GM23248 (cell line): ENCODE data around the gene DUSP10.

Experiments
- EZH2 ChIP-seq: fragments of 200-600 bp; sonication (generic); IDR thresholded peaks from 2 replicates; pipeline ENCODE4 v1.6.1; 2018; ENCODE audit warnings: antibody characterized with exemption, mild to moderate bottlenecking; ENCODE audit not compliant: insufficient read depth, poor library complexity, severe bottlenecking
- EZH2phosphoT487 ChIP-seq: fragments of 200-600 bp; sonication (generic); IDR thresholded peaks from 2 replicates; pipeline ENCODE4 v1.6.1; 2018; ENCODE audit warnings: antibody characterized with exemption, moderate library complexity, mild to moderate bottlenecking, low read depth; ENCODE audit not compliant: insufficient read depth

GRCh38 chr1:221699577-221699976 is 42.3 kb downstream of the DUSP10 start:
- TF ChIP-seq EZH2: no peak
- no peak for TF ChIP-seq EZH2phosphoT487
